M059J (cell line): ENCODE data around the gene CADPS2. TPM values are rescaled to one million over a fixed set of nuclear protein-coding genes. Genes with fewer than 3 reads are reported as not detected.
A peak's percentile ranks its signal among the peaks of the same experiment; 100 is the strongest.

Source experiments
- DNase-seq: peaks from one replicate; pipeline ENCODE4 v3.0.0-alpha.2; 2012; ENCODE audit warnings: low read depth
- total RNA-seq: library from RNA; depleted of rRNA; stranded (reverse); fragments of >200 nt; shearing (Covaris generic); gene quantifications from 2 replicates; pipeline ENCODE4 v1.2.3, GENCODE V29; 2014

The CADPS2 gene
- total RNA-seq, 1 experiment from 2014 or later: 11.8 TPM

DNA sequence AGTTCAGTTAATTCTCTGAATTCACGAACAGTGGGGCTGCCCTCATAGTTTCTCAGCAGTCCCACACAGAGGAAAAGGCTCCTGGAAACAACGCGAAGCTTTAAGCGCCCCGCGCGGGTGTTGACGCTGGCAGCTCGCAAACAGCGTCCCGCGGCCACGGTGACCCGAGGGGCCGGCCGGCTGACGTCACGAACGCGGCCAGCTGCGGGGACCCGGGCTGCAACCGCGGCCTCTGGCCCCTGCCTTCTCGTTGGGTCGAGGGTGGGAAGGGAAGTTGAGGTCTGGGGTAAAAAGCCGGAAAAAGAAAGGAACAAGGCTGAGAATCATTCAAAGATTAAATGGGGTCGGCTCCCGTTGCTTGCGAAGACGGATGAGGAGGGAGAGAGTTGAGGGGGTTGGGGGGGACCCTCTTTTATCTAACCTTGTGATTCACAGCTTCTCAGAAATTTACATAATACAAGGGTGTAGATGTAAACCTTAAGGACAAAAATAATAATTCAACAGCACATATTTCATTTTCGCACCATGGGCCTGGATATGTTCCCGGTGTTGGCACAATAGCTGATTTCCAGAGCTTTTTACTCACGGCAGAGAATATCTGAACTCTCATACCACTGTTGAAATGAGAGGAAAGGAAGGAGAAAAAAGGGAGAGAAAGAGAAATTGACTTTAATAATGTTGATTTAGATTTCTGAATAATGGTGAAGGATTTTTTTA, 574.4 kb downstream of the CADPS2 start:
- DNase-seq: no peak

DNA sequence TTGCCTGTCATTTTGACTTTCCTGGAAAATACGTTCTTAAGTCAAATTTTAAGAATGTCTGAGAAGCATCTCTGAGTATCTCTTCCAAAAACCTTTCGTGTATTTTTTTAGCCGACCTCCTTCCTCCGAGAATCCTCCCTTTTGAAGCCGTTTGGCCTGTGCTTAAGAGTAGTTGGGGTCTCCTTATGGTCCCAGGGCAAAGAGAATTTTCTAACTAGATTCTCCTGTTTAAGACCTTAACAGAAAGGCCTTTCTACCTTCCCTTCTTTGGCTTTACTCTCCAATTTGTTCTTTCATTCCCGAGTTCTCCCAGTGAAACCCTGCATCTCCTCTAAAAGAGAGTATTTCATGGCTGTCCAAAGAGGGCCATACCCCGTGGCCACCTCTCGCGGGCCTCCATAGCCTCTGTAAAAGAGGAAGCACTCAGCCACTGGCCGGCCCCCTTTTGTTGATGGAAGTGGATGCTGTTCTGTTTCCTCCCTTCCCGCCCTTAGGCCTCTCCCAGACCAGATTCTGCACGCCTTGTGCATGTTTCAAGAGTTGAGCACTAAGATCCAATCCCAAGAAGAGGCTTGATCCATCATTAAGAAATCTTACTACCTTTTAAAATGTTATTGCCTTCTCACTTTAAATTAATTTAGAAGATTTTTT, 575.1 kb downstream of the CADPS2 start:
- no peak for DNase-seq

DNA sequence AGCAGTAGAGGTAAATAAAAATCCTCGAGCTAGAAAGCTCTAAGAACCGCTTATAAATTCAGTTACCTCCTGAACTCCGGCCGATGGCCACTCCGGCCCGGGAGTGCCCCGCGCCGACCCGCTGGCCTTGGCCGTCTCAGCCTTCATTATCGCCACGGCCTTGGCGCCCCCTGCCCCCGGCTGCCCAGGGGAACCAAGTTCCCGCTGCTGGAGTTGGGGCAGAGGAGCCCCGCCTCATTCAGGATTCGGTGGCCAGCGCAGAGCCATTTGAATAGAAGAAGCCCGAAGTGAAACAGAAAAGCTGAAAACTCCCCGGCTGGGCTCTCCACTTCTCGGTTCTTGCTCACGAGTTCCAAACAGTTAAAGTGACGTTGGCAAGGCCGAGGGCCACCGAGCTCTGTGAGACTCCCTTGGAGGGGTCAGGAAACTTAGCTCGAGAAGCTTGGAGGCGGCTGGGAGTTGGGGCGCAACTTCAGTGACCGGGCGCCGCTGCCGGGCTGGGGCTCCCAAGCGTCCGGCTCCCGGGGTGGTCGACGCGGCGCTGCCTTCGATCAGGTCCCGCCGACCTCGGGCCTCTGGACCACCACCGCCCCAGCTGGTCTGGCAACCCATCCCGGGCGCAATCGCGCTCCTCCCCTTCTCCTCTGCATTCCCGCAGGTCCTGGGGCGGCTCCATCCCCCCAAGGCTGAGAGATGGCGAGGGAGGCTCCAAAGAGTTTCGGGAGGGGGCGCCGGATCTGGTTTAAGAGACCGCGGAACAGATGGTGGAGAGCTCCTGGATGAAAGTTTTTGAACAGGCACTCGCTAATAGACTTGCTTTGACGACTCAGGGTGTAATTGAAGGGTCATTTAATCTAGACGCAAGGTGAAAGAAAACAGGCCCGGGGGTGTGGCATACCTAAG, 575.9 kb downstream of the CADPS2 start:
- DNase-seq: peak; percentile 18

DNA sequence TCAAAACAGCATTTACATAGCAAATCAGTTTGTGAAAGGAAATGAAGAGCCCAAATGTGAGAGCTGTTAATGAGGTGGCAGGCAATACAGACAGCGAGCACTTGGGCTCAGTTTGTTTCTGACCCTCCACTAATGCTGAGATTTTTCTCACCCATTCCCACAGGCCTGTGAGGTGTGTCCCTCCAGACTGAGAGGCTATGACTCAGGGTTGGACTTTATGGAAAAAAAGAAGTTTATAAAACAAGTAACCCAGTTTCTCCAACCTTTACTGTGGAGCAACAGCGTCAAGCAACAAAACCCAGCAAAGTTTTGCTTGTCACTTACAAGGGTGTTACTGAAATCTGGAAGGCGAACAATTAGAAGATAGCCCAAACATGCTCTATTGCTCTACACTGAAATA, 576.8 kb downstream of the CADPS2 start:
- no peak for DNase-seq

DNA sequence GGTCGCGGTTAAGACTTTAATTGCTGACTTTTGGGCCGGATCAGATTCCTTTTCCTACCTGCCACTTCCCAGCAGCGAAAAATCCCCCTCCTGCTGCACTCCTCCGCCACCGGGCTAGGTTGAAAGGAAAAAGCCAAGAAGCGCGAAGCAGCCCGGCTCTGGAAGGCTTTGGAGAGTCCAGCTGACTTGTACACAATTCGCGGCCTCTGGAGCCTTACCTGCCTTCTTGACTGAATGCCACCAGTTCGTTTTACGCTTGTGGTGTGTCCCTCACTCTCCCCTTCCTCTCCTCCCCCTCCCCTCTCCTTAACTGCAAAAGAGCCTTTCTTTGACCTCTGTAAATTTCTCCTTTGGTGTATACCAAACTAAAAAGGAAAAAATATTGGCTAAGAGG, 579.0 kb downstream of the CADPS2 start:
- DNase-seq: no peak

DNA sequence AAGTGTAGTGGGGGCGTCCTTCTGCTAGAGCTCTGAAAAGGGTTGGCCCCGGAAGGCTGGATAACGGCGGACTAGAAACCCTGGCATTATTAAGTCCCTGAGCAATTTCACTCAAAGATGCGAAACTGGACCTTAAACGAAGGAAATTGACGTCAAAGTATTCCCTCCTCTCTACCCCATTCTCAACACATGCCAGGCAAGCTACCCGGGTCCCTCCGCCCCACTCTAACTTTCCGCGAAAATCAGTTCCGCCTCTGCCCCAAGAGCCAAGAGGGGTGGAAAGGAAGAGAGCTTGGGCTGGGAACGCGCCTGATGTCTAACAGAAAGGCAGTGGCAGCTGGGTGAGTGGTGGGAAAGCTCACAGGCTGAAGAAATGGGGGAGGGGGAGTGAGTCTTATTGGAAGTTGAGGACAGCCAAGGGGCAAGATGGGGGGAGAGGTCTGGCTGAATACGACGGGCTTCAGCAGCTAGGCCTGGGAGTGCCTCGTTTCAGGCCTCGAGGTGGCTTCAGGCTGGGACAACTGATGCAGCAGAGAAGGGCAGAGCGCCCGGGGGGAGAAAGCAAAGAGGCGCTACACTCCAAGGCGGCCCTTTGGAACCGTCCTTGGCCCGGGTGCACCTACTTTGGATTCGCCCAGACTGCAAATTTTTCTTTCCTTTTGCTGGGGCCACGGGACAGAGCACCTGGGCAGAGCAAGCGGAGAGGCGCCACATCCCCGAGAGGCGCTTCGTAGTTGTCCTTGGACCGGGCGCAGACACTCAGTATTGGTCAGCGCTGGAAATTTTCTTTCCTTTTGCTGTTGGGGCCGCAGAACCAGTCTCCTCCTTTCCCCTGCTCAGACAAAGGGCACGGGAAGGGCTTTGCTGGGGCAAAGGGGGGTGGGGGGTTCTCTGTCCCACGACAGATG, 579.7 kb downstream of the CADPS2 start:
- DNase-seq: no peak

DNA sequence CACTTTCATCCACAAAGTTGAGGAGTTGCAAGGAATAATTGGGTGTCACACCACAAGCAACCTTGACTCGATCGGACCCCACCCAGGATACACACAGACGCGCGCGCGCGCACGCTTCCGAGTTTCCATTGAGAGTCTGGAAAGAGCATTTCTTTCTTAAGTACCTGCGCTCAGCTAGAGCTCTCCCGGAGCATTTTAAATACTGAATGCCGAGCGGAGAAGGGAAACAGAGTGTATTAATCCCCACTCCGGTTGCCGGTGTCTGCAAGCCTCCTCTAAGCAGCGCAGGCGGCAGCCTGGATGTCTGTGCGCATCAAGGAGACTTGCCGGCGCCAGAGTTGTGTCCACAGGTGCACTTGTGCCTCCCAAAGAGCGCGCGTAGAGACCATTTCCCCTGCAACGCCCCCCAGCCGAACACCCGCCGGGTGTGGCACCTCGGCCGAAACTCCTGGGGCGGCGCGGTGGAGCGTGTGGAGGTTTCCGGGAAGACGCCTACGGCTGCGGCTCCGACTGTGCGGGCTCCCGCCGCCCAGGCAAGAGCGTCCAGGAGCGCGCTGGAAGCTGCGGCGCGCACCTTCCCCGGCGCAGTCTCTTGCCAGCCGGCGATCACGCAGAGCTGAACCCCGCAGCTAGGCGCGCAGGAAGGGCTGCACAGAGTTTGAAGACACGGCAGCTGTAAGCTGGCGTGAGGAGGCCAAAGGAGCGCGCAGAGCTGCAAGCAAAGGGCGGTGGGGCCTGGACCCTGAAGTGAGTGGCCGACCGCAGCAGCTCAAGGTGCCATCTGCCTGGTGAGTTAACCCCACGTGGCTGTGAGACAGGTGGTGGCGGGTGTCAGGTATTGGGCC, 580.6 kb downstream of the CADPS2 start:
- no peak for DNase-seq

DNA sequence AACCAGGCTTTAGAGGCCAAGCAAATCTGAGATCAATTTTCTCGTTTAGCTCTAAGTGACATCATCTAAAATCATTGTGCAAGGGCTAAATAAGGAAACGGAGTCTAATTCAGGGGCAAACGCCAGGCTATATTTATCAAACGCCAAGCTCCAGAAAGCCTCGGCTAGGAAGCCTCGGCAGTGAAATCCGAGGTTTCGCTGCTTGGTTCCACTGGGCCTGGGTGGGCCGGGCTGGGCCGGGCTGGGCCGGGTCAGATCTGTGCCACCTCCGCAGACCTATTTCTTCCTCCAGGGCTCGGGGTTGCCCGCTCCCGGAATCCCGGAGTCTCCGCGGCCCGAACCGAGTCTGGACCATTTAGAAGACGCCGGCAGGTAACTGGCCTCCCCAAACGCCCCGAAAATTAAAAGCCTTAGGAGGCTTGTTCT, 581.3 kb downstream of the CADPS2 start:
- DNase-seq: no peak

DNA sequence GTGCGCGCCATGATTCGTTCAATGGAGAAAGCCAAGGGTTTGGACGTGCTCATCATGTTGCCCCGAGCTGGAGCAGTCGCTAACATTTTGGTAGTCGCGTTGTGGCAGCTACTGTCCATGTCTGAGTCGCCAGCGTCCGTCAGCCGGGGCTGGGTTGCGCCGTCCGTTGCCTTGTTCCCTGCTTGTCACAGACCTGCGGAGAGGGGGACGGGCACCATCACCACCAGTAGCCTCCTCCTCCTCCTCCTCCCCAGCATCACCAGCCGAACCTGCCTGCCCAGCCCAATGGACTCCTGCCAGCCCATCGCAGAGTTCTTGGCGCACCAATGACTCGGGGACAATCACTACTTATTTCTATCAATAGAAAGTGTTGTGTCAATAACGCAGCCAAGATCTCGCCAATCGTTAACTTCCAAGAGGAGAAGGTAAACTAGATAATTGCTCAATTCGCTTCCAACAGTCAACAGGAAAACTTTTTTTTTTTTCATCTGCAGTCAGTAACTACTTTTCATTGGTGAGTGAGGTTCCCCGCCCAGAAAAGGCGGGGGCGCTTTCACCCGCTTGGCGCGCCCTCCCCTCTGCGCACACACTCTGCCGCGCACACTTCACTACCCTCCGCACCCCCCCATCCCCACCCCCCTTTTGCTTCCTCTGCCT, 581.8 kb downstream of the CADPS2 start, which contains the start of gene FEZF1:
Gene FEZF1 (minus strand): TSS at position 432 of the 657 bp plus-strand sequence. CDS start 313 bp downstream, at position 119.
- no peak for DNase-seq

DNA sequence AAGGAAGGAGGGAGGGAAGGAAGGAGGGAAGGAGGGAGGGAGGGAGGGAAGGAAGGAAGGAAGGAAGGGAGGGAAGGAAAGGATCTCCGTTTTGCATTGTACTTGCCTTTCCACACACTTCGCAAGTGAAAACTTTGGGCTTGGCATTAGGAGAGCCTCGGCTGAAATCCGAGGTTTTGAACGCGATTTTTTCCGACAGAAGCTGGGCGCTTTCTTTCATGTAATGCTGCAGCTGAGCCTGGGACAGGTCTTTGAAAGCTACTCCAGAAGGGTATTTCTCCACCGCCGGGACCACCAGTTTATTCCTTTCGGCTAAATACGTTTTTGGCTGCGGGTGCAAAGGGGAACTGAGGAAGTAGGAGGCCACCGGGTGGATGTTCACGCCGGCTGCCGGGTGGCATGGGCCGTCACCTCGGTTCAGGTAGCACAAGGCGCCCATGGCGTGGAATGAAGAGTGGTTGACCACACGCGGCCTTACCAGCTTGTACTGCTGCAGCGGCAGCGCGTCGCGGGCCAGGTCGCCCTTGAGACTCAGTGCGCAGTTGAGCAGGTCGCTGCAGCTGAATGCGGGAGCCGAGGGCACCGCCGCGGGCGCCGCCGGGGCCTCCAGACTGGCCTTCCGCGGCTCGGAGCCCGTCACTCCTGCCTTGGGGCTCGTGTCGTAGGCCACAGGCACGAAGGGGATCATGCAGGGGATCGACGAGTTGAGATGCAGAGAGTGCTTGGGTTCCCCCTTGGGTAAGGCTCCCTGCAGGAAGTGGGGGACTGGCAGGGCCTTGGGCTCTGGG, 582.5 kb downstream of the CADPS2 start:
- no peak for DNase-seq

DNA sequence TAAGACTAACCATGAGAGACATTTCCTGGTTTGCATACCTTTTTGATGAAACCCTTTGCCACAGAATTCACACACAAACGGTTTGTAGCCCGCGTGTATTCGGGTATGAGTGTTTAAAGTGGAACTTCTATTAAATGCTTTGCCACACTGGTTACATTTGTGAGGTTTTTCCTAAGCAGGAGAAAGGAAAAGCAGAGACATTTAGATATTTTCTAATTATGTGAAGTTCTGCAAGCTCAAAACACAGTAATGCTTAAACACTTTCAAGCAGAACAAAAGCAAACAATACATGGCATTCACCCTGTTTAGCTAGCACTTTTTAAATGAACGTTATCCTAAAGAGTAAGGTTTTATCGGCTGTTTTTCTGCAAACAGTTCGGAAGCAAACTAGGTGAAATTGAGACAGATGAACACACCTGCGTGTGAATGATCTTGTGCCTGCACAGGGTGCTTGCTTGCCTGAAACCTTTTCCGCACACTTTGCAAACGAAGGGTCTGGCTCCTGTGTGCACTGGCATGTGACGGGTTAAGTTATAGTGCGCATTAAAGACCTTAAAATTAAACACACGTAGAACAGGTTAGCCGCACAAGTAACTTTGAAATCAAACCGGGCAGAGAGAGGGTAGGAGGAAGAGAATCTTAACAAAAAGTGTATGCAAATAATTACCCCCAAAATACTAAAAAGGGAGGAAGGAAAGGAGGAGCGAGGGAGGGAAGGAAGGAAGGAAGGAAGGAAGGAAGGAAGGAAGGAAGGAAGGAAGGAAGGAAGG, 583.3 kb downstream of the CADPS2 start:
- no peak for DNase-seq

DNA sequence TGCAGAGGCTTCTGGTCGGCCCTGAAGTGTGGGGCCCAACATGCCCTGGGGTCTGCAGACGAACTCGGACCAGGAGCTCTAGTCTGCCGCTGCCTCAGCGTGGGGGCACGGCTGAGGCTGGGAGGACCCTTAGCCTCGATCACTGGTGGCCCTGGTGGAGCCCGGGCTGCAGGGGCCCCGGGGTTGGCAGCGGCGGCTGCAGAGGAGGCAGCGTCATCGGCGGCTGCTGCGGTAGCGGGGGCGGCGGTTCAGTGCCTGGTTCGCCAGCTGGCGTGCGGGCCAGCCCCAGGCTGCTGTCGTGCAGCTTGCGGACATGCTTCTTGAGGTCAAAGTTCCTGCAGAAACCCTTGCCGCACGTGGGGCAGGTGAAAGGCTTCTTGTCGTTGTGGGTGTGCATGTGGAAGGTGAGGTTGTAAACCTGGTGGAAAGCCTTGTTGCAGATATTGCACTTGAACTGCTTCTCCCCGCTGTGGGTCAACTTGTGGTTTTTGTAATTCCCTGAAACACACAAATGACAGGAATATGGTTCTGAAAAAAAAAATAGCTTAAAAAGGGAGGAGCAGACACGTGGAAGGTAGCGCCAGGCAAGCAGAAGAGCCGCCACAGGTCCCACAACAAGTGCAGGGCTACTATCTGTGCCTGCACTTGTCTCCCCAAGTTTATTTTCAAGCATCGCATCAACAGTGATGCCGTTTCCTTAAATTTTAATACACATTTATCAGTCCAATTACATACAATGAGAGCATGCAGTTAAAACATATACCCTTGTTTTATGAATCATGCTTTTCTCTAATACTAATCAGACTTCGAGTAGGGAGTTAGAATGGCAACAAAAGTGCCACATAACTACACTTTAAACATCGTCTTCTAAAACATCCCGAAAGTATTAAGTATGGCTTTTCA, 584.2 kb downstream of the CADPS2 start:
- no peak for DNase-seq

DNA sequence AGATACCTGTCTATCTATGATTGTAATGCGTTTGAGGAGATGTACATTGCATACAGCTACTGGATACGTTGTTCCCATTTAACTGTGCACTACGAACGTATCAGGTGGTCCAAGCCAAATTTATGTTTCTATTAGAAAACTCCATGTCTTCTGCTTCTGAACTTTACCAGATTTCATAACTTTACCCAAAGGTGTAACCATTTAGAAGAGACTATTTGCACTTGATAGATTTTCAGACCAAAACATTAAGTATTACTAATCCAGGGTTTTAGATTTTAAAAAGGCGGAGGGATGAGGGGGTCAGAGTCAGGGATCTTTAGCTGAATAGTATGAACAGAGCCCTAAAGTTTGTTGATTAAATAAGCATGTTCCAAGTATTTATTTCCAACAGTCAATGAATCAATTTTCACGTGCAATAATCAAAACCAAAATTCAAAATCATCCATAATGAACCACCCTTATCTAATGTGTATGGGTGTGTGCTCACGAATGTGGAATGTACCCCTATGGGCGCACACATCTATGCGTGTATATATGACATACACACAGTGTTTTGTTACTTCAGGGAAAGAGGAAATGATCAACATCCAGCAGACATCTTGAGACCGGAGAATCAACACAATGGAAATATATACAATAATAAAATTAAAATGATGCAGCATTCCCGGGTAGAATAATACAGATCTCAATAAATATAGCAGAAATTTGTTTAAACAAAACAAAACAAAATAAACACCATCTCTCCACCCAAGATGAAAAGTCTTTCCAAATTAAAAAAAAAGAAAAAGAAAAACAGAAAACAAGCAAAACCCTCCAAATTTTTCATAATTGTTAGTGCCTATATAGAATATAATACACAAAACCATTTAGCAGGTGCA, 585.1 kb downstream of the CADPS2 start:
- DNase-seq: no peak

DNA sequence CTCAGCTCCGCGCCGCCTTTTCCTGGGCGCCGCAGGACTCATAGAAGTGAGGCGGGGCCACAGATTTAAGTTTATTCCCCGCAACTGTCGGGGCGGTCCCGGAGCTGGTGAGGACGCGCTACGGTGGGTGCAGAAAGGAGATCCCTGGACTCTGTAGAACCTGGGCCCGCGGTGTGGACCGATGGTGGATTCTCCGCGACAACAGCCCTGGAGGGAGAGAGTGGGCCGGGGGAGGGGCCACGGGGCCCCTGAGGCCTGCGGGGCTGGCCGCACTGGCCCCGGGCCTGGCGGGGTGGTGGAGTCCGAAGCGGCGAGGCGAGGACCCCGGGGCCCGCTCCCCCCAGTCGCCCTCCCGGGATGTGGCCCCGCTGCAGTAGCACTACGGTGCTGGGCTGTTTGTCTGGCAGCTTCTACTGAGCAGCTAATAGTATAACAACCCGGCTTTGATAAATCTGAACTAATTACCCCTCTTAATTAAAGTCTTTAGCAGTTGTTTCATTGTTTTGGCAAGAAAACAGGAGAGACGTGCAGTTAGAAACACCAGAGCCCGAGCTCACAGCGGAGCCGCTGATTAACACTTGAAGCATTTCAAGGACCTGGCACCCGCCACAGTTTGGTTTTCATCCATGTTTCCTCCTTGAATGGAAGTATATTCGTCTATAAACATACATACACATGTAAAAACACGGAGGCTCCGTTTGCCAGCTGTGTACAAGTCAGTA, 585.9 kb downstream of the CADPS2 start:
- no peak for DNase-seq

DNA sequence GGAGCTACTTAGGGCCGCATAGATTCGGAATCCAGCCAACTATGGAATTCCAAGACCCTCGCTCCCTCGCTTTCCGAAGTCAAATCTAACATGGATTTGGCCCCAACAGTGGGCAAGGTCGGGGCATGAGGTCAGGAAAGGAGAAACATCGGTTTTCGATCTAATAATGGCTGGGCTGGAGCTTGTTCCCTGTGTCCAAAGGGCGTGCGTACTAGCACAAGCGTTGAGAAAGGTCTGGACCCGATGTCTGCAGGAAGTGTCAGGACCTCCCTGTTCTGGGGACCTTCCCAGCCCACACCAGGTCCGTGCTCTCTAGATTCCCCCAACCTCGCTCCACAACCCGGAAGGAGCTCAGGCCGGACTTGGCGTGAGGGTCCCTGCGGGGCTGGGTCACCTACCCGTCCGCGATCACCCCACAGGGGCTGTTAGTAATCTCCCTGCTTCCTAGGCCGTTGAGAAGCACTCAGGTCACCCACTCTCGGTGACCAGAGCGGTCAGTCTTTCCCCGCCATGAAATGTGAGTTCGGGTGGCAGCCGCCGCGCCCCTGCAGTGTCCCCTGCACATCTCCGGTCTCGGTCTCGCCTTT, 586.5 kb downstream of the CADPS2 start:
- DNase-seq: no peak
